ENCODE measurements around the gene NTHL1. TPM values are rescaled to one million over a fixed set of nuclear protein-coding genes. Genes with fewer than 3 reads are reported as not detected.

The NTHL1 gene
- total RNA-seq, 4 donors from 2014 or later = 3.5 to 13.6 (median 6.4) TPM

GRCh38 chr16:2088759-2089358 is 41.2 kb upstream of the NTHL1 start:
- ATAC-seq (no peak), DNase-seq (no peak)
- H3K4me1 ChIP-seq = peaks cover 0 to 10% of the 10 kb centered on the region in 2 donors
- H3K36me3 ChIP-seq = peaks cover 0 to 81% of the 10 kb centered on the region in 2 donors
- H3K9me3 ChIP-seq = no peaks in the 10 kb centered on the region
- TF ChIP-seq CTCF (IDR thresholded peaks at IDR 0.05 in 4 of 5, conservative IDR thresholded peaks at IDR 0.05 in 1 of 5) (no peak), POLR2A (IDR thresholded peaks at IDR 0.05) (no peak)
- intact Hi-C loops (cut with DNase I; ENCODE audit: low total_unique reads) (no loop called here), in situ Hi-C loops (cut with MboI; ENCODE audit: low sequenced_read_pairs in 4 of 4) (no loop called here)
- peak overlapping the region in 1 of 4 donors; percentile 96 for H3K27ac ChIP-seq
- H3K27me3 ChIP-seq = no peaks in the 10 kb centered on the region
- no peak overlapping the region for H3K4me3 ChIP-seq

GRCh38 chr16:2087748-2088631 is 40.4 kb upstream of the NTHL1 start:
- TF ChIP-seq POLR2A (IDR thresholded peaks at IDR 0.05) (no peak), CTCF (IDR thresholded peaks at IDR 0.05 in 4 of 5, conservative IDR thresholded peaks at IDR 0.05 in 1 of 5) (no peak)
- Histone ChIP-seq H3K36me3 (peaks cover 0 to 81% of the 10 kb centered on the region in 2 donors), H3K4me1 (peaks cover 0 to 10% of the 10 kb centered on the region in 2 donors), H3K27ac (peak overlapping the region in 1 of 4 donors; percentile 96), H3K4me3 (no peak overlapping the region), H3K27me3 (no peaks in the 10 kb centered on the region), H3K9me3 (no peaks in the 10 kb centered on the region)
- intact Hi-C loops (cut with DNase I; ENCODE audit: low total_unique reads) = no loop called here
- DNase-seq (no peak), ATAC-seq (no peak)
- in situ Hi-C loops (cut with MboI; ENCODE audit: low sequenced_read_pairs in 4 of 4) = no loop called here

GRCh38 chr16:2086812-2087747 is 39.4 kb upstream of the NTHL1 start:
- H3K36me3 ChIP-seq = peaks cover 0 to 80% of the 10 kb centered on the region in 2 donors

More at GRCh38 chr16:2086812-2087747, 39.4 kb upstream of the NTHL1 start:
- TF ChIP-seq POLR2A (IDR thresholded peaks at IDR 0.05) = no peak
- no peak for TF ChIP-seq CTCF (IDR thresholded peaks at IDR 0.05 in 4 of 5, conservative IDR thresholded peaks at IDR 0.05 in 1 of 5)
- ATAC-seq (no peak), DNase-seq (no peak)
- Histone ChIP-seq H3K27ac (peak overlapping the region in 1 of 4 donors; percentile 18), H3K9me3 (no peaks in the 10 kb centered on the region), H3K4me1 (peaks cover 0 to 10% of the 10 kb centered on the region in 2 donors), H3K4me3 (no peak overlapping the region), H3K27me3 (no peaks in the 10 kb centered on the region)
- intact Hi-C loops (cut with DNase I; ENCODE audit: low total_unique reads) (no loop called here), in situ Hi-C loops (cut with MboI; ENCODE audit: low sequenced_read_pairs in 4 of 4) (no loop called here)

Data from gastrocnemius medialis (tissue), 4 donors.